ENCODE data around the gene MESD. TPM values are rescaled to one million over a fixed set of nuclear protein-coding genes. Genes with fewer than 3 reads are reported as not detected.

MESD gene
- total and polyA plus RNA-seq, 9 of the 15 experiments (the other 6 are each of a cell fraction or from before 2014, with no cell fraction given) = 11.3 to 39.7 (median 22.8) TPM

- TF ChIP-seq SP2 (IDR thresholded peaks at IDR 0.05; ENCODE audit: extremely low read depth, low read depth, low read length, poor library complexity, severe bottlenecking) = no peak
- no peak for TF ChIP-seq RNF219 (CRISPR knock-in tag; IDR thresholded peaks at IDR 0.05)
- no peak for TF ChIP-seq HINFP (tag; conservative IDR thresholded peaks at IDR 0.05; ENCODE audit: low read depth)
- no peak for TF ChIP-seq TSC22D4 (tag; IDR thresholded peaks at IDR 0.05)
- TF ChIP-seq RNF2 (IDR thresholded peaks at IDR 0.05) = no peak
- TF ChIP-seq ZNF134 (CRISPR knock-in tag; conservative IDR thresholded peaks at IDR 0.05) = no peak
- no peak for TF ChIP-seq ZNF311 (CRISPR knock-in tag; IDR thresholded peaks at IDR 0.05)
- no peak for TF ChIP-seq CCAR2 (IDR thresholded peaks at IDR 0.05; ENCODE audit: low read depth, low read length)
- no peak for TF ChIP-seq ZNF41 (CRISPR knock-in tag; conservative IDR thresholded peaks at IDR 0.05)
- TF ChIP-seq TFAM (CRISPR knock-in tag; conservative IDR thresholded peaks at IDR 0.05) = no peak
- no peak for TF ChIP-seq CREBBP (IDR thresholded peaks at IDR 0.05; ENCODE audit: low read depth, low read length)
- TF ChIP-seq NCOA4 (IDR thresholded peaks at IDR 0.05; ENCODE audit: partially characterized antibody) = no peak
- no peak for TF ChIP-seq ZSCAN32 (CRISPR knock-in tag; IDR thresholded peaks at IDR 0.05)
- TF ChIP-seq ZNF445 (CRISPR knock-in tag; IDR thresholded peaks at IDR 0.05; ENCODE audit: low read depth) = no peak
- TF ChIP-seq MCM2 (IDR thresholded peaks at IDR 0.05; ENCODE audit: low read depth) = no peak
- no peak for TF ChIP-seq ZNF551 (CRISPR knock-in tag; IDR thresholded peaks at IDR 0.05)
- no peak for TF ChIP-seq DDX20 (tag; IDR thresholded peaks at IDR 0.05; ENCODE audit: low read depth)
- TF ChIP-seq XRCC5 (IDR thresholded peaks at IDR 0.05; ENCODE audit: low read depth, low read length) = no peak
- no peak for TF ChIP-seq LEF1 (IDR thresholded peaks at IDR 0.05)
- no peak for TF ChIP-seq KLF6 (CRISPR knock-in tag; IDR thresholded peaks at IDR 0.05; ENCODE audit: borderline replicate concordance)
- no peak; the same call in 1 of the 2 replicates for TF ChIP-seq ATF7 (IDR thresholded peaks at IDR 0.05)
- no peak for TF ChIP-seq MXI1 (IDR thresholded peaks at IDR 0.05; ENCODE audit: low read depth, low read length)
- no peak for TF ChIP-seq PHF21A (IDR thresholded peaks at IDR 0.05; ENCODE audit: borderline replicate concordance, low read depth)
- TF ChIP-seq HDAC1 (IDR thresholded peaks at IDR 0.05) = no peak
- TF ChIP-seq MECOM (CRISPR knock-in tag; IDR thresholded peaks at IDR 0.05) = no peak
- no peak for TF ChIP-seq TOE1 (IDR thresholded peaks at IDR 0.05; ENCODE audit: borderline replicate concordance)
- TF ChIP-seq TOE1 (CRISPR knock-in tag; IDR thresholded peaks at IDR 0.05; ENCODE audit: borderline replicate concordance, low read depth) = no peak
- TF ChIP-seq ESRRB (CRISPR knock-in tag; IDR thresholded peaks at IDR 0.05; ENCODE audit: borderline replicate concordance) = no peak
- TF ChIP-seq ZNF384 (IDR thresholded peaks at IDR 0.05; ENCODE audit: low read depth, low read length) = no peak
Measured at GRCh38 chr15:81001152-81002008, 11.8 kb upstream of the MESD start (continued).
